HFF-Myc (cell line): ENCODE results near the gene PLXNA4.

Experiments
- DNase-seq: peaks from one replicate; pipeline ENCODE4 v3.0.0-alpha.2; 2011; ENCODE audit warnings: low read depth; ENCODE audit errors: extremely low read depth
- H3K4me3 ChIP-seq: replicated peaks from 2 replicates; pipeline ENCODE4 v1.5.1; 2011; ENCODE audit warnings: low read depth, mild to moderate bottlenecking, control low read depth, low read length
- CTCF ChIP-seq: IDR thresholded peaks from 2 replicates; pipeline ENCODE4 v1.5.1; 2012; ENCODE audit warnings: mild to moderate bottlenecking, low read depth, low read length, control low read depth; ENCODE audit errors: missing control alignments

PLXNA4 gene

GRCh38 chr7:132220060-132220459 lies 356.2 kb downstream of the PLXNA4 start:
- no peak for TF ChIP-seq CTCF
- no peak for DNase-seq
- H3K4me3 ChIP-seq = no peak overlapping the region

GRCh38 chr7:132218876-132219275 lies 357.4 kb downstream of the PLXNA4 start:
- no peak for DNase-seq
- no peak for TF ChIP-seq CTCF
- H3K4me3 ChIP-seq = no peak overlapping the region

- DNase-seq = no peak
- no peak for TF ChIP-seq CTCF
Observed at GRCh38 chr7:132216847-132217525, 359.3 kb downstream of the PLXNA4 start.

GRCh38 chr7:132214452-132214851 lies 361.8 kb downstream of the PLXNA4 start:
- no peak for DNase-seq
- H3K4me3 ChIP-seq = no peak overlapping the region
- TF ChIP-seq CTCF = no peak

More at GRCh38 chr7:132216847-132217525, 359.3 kb downstream of the PLXNA4 start:
- H3K4me3 ChIP-seq = no peak overlapping the region

- DNase-seq = no peak
- no peak for TF ChIP-seq CTCF
Observed at GRCh38 chr7:132213583-132213982, 362.7 kb downstream of the PLXNA4 start.

GRCh38 chr7:132211971-132212370 lies 364.3 kb downstream of the PLXNA4 start:
- no peak for DNase-seq
- no peak for TF ChIP-seq CTCF
- no peak overlapping the region for H3K4me3 ChIP-seq

More at GRCh38 chr7:132213583-132213982, 362.7 kb downstream of the PLXNA4 start:
- no peak overlapping the region for H3K4me3 ChIP-seq

GRCh38 chr7:132210821-132211220 lies 365.4 kb downstream of the PLXNA4 start:
- TF ChIP-seq CTCF = no peak
- no peak overlapping the region for H3K4me3 ChIP-seq
- no peak for DNase-seq
